NB4 (cell line): ENCODE data around the gene CCDC60.
A peak's percentile ranks its signal among the peaks of the same experiment; 100 is the strongest.

Source experiments
- DNase-seq: peaks from one replicate; pipeline ENCODE4 v3.0.0; 2010; ENCODE audit warnings: low read depth
- H3K4me3 ChIP-seq: one replicate; pipeline ENCODE4 v1.5.1; 2011; ENCODE audit warnings: mild to moderate bottlenecking, low read depth, low read length, moderate library complexity
- MYC ChIP-seq: IDR thresholded peaks from 2 replicates; pipeline ENCODE4 v1.6.1; 2011; ENCODE audit warnings: low read depth, low read length
- POLR2A ChIP-seq: IDR thresholded peaks from 2 replicates; pipeline ENCODE4 v1.6.1; 2011; ENCODE audit warnings: mild to moderate bottlenecking; ENCODE audit not compliant: insufficient read length; ENCODE audit errors: extremely low read depth
- TF ChIP-seq, protein P1 (sequence below): IDR thresholded peaks from one replicate; pipeline ENCODE4 v1.5.1; 2012; ENCODE audit warnings: low read depth, low read length
- TF ChIP-seq, protein P2 (sequence below): IDR thresholded peaks from 2 replicates; pipeline ENCODE4 v1.6.1; 2011; ENCODE audit warnings: low read depth, low read length

The CCDC60 gene

DNA sequence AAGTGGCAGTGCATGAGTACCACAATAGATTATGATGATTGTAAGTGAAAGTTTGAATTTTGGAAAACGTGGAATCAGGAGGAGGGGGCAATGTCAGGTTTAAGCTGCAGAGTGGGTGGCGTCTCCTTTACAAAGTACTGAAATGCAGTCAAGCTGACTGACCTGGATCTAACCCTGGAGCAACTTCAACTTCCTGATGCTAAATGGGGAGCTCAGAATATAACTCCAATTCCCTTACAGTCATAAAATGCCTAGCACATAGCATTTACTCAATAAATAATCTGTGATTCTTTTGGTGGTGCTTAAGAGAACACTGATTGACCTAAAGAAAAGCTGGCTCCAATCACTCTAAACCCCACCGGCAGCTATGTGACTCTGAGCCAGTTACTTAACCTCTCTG, 38.5 kb downstream of the CCDC60 start:
- TF ChIP-seq MYC (no peak), POLR2A (no peak)
- TF ChIP-seq, protein P1, sequence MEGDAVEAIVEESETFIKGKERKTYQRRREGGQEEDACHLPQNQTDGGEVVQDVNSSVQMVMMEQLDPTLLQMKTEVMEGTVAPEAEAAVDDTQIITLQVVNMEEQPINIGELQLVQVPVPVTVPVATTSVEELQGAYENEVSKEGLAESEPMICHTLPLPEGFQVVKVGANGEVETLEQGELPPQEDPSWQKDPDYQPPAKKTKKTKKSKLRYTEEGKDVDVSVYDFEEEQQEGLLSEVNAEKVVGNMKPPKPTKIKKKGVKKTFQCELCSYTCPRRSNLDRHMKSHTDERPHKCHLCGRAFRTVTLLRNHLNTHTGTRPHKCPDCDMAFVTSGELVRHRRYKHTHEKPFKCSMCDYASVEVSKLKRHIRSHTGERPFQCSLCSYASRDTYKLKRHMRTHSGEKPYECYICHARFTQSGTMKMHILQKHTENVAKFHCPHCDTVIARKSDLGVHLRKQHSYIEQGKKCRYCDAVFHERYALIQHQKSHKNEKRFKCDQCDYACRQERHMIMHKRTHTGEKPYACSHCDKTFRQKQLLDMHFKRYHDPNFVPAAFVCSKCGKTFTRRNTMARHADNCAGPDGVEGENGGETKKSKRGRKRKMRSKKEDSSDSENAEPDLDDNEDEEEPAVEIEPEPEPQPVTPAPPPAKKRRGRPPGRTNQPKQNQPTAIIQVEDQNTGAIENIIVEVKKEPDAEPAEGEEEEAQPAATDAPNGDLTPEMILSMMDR, result no peak
- TF ChIP-seq, protein P2, sequence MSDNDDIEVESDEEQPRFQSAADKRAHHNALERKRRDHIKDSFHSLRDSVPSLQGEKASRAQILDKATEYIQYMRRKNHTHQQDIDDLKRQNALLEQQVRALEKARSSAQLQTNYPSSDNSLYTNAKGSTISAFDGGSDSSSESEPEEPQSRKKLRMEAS, result no peak
- no peak for DNase-seq
- H3K4me3 ChIP-seq, result no peak overlapping the region

DNA sequence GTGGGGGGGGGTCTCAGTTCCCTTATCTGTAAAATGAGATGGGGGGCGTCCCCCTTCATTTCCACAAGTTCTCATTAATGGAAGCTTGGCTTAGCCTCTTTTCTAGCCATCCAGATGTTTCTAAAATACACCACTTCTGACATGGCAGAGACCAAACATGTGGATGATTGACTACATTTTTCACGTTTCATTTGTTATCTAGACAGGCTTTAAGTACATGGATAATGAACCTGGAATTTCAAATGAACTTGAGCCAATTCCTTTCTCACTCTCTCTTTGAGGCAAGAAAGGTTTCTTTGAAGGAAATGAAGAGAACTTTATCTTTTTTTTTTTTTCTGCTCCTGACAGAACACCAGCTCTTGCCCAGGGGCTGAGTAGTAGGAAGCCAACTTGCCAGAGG, 39.1 kb downstream of the CCDC60 start:
- H3K4me3 ChIP-seq, result no peak overlapping the region
- no peak for DNase-seq
- no peak for TF ChIP-seq POLR2A
- no peak for TF ChIP-seq MYC
- TF ChIP-seq, protein P1, result no peak
- TF ChIP-seq, protein P2, result no peak

DNA sequence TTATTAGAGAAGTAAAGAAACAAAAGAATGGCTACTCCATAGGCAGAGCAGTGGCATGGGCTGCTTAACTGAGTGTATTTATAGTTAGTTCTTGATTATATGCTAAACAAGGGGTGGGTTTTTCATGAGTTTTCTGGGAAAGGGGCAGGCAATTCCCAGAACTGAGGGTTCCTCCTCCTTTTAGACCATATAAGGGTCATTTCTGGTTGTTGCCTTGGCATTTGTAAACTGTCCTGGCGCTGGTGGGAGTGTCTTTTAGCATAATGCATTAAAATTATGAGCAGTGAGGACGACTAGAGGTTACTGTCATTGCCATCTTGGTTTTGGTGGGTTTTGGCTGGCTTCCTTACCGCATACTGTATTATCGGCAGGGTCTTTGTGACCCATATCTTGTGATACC, 40.1 kb downstream of the CCDC60 start:
- H3K4me3 ChIP-seq, result no peak overlapping the region
- TF ChIP-seq, protein P2, result no peak
- no peak for TF ChIP-seq MYC
- TF ChIP-seq POLR2A, result no peak
- TF ChIP-seq, protein P1, result no peak
- no peak for DNase-seq

DNA sequence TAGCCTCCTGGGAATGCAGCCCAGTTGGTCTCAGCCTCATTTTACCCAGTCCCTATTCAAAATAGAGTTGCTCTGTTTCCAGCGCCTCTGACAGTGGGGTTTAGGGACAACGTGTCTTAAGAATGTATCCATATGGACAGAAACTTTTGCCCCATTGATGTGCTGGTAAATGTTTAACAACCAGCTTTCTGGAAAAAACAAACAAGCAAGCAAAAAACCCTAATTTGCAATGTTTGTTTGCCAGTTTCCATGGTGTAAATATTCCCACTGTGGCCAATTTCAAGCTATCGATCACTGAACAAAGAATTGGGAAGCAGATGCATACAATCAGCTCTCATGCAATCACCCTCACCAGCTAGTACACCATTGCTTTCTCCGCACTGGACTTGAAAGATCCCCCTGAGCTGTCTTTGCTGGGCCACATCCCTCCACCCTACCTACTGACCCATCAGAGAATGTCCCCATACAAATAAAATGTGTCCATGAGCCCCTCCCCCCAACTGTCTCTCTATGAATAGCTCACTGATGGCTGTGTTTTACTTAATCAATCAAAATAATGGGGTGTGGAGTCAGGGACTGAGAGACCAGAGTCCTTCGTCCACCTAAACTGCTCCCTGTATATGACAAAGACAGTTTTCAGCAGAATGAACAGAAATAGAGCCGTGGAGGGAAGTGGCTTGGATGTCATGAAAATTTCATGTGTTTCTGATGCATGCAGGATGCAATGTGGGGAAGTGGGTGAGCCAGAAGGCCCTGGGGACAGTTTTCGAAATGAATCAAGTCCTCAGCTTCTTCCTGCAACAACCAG, 40.8 kb downstream of the CCDC60 start:
- H3K4me3 ChIP-seq, result no peak overlapping the region
- peak; percentile 87 for DNase-seq
- TF ChIP-seq MYC (peak; percentile 71), POLR2A (no peak)
- TF ChIP-seq, protein P2, result peak; percentile 42

DNA sequence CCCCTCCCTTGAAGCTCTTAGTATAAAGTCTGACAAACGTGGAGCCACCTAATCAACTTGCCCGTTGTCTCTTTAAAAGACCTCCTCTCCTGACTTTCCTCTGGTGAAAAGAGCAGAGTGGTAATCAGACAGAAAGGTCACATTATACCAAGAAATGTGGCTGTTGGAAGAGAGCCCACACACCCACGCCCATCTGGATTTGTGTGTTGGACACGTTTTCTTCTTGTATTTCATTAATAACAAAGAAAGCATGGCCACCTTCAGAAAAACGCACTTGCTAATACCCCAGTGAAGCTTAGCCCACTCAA, 41.3 kb downstream of the CCDC60 start:
- no peak for DNase-seq
- no peak overlapping the region for H3K4me3 ChIP-seq
- TF ChIP-seq, protein P1, result no peak
- TF ChIP-seq POLR2A (no peak), MYC (no peak)
- TF ChIP-seq, protein P2, result no peak

DNA sequence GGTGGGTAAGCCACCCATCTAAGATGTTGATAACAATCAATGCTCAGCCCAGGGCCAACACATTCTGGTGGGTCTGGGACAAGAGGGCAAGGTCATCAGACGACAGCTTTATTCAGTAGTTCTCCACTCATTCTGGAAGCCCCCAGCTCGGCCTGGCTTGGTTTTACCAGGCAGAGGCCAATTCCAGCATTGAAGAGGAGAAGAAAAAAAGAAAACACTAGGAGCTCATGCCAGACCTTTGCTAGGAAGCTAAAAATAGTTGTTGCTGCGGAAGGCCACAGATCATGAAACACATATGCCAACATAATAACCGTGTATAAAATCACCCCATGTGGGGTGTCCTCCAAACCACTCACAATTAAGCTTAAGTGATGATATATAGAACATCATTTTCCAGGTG, 44.4 kb downstream of the CCDC60 start:
- no peak overlapping the region for H3K4me3 ChIP-seq

More for the DNA sequence above, 44.4 kb downstream of the CCDC60 start:
- DNase-seq, result no peak
- TF ChIP-seq, protein P1, result no peak
